HL-60 (cell line): ENCODE data around the gene MED29.

Experiments
- DNase-seq, 2 experiments: peaks; one replicate each; pipeline ENCODE4 v3.0.0-alpha.2; 2010 to 2020; ENCODE audit warnings: low read depth in 1 of 2, low spot score in 1 of 2
- H3K27ac ChIP-seq: fragments of 250-450 bp; sonication (Bioruptor Pico); replicated peaks from 2 replicates; pipeline ENCODE4 v1.5.1; 2020; ENCODE audit warnings: mild to moderate bottlenecking, moderate library complexity
- H3K27me3 ChIP-seq: fragments of 250-450 bp; sonication (Bioruptor Pico); 2 replicates; pipeline ENCODE4 v1.5.1; 2021; ENCODE audit warnings: mild to moderate bottlenecking, moderate library complexity; ENCODE audit not compliant: insufficient read depth, poor library complexity, severe bottlenecking
- H3K4me3 ChIP-seq: replicated peaks from 2 replicates; pipeline ENCODE4 v1.5.1; 2011; ENCODE audit warnings: mild to moderate bottlenecking, control low read depth, low read length; ENCODE audit not compliant: insufficient read depth
- CTCF ChIP-seq: IDR thresholded peaks from one replicate; pipeline ENCODE4 v1.5.1; 2011; ENCODE audit warnings: low read length, control low read depth, inconsistent platforms; ENCODE audit not compliant: insufficient read depth
- GABPA ChIP-seq: IDR thresholded peaks from 2 replicates; pipeline ENCODE4 v1.6.1; 2012; ENCODE audit warnings: low read depth
- POLR2AphosphoS5 ChIP-seq: IDR thresholded peaks from 2 replicates; pipeline ENCODE4 v1.6.1; 2012; ENCODE audit warnings: low read depth
- SPI1 ChIP-seq: IDR thresholded peaks from 2 replicates; pipeline ENCODE4 v1.6.1; 2012; ENCODE audit warnings: low read depth, mild to moderate bottlenecking, borderline replicate concordance
- TF ChIP-seq, protein P1 (sequence below): IDR thresholded peaks from 2 replicates; pipeline ENCODE4 v1.6.1; 2012; ENCODE audit warnings: low read depth; ENCODE audit not compliant: insufficient replicate concordance

The MED29 gene

DNA sequence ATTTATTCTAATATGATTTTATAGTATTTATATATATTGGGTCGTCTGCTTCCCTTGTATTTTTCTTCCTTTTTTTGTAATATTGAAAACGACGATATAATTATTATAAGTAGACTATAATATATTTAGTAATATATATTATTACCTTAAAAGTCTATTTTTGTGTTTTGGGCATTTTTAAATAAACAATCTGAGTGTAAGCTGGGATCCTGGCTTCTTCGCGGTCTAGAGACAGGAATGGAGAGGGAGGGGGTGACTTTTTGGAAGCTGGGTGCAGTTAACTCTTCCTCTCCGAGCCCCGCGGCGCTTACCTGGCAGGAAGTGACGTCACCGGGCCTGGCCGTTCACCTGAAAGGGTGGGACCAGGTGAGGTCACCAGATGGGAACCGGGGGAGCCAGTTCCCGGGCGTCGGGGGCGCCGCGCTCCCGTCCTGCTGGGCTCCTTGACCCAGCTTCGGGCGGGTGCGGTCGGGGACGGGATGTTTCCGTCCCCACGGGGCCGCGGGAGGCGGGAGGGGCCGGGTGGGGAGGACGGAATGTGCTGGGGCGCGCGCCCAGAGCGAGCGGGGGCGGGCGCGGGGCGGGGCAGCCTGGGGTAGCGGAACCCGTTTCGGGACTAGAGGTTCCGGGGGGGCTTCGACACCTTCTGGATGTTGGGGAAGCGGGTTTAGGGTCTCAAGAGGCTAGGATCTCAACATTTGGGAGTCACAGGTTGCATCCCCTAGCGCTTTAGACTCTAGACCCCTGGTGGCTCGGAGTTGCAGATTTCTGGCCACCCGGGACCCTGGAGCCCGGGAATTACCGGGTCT lies 18.2 kb downstream of the MED29 start:
- Histone ChIP-seq H3K27ac (peak overlapping the region; percentile 95), H3K4me3 (peak overlapping the region; percentile 91), H3K27me3 (peaks cover 14% of the 10 kb centered on the region)
- DNase-seq: peak; percentile 68 to 87
- no peak for TF ChIP-seq CTCF
- peak; percentile 47; the same call in 1 of the 2 replicates for TF ChIP-seq POLR2AphosphoS5
- 0 out of 2 replicates have a peak, but pooled peaks have one; percentile 1 for TF ChIP-seq SPI1

DNA sequence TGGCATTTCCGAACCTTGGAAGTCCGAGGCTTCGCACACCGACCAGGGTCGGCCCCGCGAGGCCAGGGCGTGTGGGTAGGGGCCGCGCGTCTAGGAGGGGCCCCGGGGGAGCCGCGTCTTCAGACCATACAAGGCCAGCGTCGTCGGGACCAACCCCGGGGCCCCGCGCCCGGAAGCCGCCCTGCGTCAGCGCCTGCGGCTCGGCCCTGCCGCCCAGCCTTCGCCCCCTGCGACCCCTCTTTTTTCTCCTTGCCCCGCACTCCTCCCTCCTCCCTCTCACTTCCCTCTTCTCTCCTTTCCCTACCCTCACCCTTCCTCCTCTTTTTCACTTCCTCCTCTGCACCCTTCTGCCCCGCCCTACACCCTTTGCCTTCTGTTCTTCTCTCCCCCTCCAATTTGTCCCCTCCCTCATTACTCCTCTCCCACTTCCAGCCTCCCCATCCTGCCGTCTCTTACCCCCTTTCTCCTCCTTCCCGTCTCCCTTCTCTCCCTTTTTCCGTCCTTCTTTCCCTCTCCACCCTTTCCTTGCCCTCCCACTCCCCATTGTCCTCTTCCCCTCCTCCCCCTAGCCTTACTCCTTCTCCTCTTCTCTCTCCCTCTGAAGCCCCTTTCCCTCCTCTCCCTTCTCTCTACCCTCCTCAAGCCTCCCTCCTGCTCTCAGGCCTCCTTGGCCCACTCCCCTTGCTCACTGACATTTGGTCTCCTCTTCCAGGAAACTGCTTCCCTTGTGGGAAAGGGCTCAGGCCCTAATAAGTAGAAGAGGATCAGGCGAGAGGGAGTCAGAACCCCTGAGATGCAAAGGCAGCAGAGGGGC lies 19.0 kb downstream of the MED29 start:
- peak overlapping the region; percentile 91 for H3K4me3 ChIP-seq
- peak; percentile 76 to 86 for DNase-seq
- peak overlapping the region; percentile 95 for H3K27ac ChIP-seq
- TF ChIP-seq POLR2AphosphoS5: peak; percentile 60
- TF ChIP-seq SPI1: peak; percentile 94
- 0 out of 2 replicates have a peak, but pooled peaks have one; percentile 20 for TF ChIP-seq GABPA
- TF ChIP-seq CTCF: no peak
- TF ChIP-seq, protein P1, sequence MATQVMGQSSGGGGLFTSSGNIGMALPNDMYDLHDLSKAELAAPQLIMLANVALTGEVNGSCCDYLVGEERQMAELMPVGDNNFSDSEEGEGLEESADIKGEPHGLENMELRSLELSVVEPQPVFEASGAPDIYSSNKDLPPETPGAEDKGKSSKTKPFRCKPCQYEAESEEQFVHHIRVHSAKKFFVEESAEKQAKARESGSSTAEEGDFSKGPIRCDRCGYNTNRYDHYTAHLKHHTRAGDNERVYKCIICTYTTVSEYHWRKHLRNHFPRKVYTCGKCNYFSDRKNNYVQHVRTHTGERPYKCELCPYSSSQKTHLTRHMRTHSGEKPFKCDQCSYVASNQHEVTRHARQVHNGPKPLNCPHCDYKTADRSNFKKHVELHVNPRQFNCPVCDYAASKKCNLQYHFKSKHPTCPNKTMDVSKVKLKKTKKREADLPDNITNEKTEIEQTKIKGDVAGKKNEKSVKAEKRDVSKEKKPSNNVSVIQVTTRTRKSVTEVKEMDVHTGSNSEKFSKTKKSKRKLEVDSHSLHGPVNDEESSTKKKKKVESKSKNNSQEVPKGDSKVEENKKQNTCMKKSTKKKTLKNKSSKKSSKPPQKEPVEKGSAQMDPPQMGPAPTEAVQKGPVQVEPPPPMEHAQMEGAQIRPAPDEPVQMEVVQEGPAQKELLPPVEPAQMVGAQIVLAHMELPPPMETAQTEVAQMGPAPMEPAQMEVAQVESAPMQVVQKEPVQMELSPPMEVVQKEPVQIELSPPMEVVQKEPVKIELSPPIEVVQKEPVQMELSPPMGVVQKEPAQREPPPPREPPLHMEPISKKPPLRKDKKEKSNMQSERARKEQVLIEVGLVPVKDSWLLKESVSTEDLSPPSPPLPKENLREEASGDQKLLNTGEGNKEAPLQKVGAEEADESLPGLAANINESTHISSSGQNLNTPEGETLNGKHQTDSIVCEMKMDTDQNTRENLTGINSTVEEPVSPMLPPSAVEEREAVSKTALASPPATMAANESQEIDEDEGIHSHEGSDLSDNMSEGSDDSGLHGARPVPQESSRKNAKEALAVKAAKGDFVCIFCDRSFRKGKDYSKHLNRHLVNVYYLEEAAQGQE: no peak
- H3K27me3 ChIP-seq: peaks cover 18% of the 10 kb centered on the region

DNA sequence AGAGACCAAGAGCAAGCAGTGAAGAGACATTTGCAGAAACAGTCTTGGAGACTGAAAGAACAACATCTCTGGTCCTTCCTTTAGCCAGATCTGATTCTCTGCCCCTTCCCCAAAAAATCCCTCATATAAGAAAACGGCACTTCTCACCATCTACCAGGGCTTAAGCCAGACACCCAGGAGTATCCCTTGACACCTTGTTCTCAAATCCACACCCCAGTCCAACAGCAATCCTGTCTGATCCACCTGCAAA lies 19.6 kb downstream of the MED29 start:
- Histone ChIP-seq H3K27ac (peak overlapping the region; percentile 95), H3K4me3 (no peak overlapping the region), H3K27me3 (peaks cover 18% of the 10 kb centered on the region)
- TF ChIP-seq SPI1: no peak
- TF ChIP-seq, protein P1: no peak
- TF ChIP-seq CTCF: no peak
- TF ChIP-seq GABPA: no peak
- no peak for TF ChIP-seq POLR2AphosphoS5
- no peak for DNase-seq
